Body of pancreas (tissue), 4 donors: ENCODE data around the gene IZUMO4.

ENCODE experiments used
- CTCF ChIP-seq, 7 experiments: fragments of 450-650 bp in 4 of 7; fragments of 200-600 bp in 3 of 7; sonication (generic) in 3 of 7; IDR thresholded peaks; one replicate each; pipeline ENCODE4 v1.5.1; 2016 to 2019; ENCODE audit warnings: antibody characterized with exemption in 7 of 7
- POLR2A ChIP-seq, 3 donors: fragments of 450-650 bp; IDR thresholded peaks; one replicate each; pipeline ENCODE4 v1.6.1; 2016; ENCODE audit warnings: antibody characterized with exemption in 3 of 3, mild to moderate bottlenecking in 2 of 3

- TF ChIP-seq CTCF (IDR thresholded peaks at IDR 0.05) (no peak), POLR2A (IDR thresholded peaks at IDR 0.05) (no peak)
These were observed 4.0 kb downstream of the IZUMO4 start for GRCh38 chr19:2100719-2101061.
